GM19043 (cell line): ENCODE measurements around the gene SGCD.

Experiments used
- ATAC-seq: cut with Tn5 transposase; IDR thresholded peaks from one replicate; pipeline ENCODE4 v1.9.1; 2021; ENCODE audit warnings: low read depth; ENCODE audit not compliant: unreplicated experiment

SGCD gene

DNA sequence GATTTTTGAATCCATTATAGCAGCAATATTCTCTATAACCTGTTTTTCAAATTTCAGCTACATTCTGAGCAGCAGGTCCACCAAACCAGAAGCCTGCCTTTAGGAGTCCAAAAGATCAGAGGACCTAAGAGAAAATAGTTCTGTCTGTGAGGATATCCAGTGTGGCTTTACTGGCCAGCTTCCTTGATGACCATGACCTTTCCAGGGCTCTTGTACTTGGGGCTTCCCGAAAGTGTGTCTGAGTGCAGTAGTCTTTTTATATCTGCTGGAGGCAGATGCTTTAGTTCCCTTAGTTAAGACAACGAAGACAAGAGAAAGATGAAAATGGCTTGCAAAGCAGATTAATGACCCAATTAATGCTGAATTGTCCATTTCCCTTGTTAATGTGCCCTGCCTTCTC, 72.4 kb downstream of the SGCD start:
- no peak for ATAC-seq

DNA sequence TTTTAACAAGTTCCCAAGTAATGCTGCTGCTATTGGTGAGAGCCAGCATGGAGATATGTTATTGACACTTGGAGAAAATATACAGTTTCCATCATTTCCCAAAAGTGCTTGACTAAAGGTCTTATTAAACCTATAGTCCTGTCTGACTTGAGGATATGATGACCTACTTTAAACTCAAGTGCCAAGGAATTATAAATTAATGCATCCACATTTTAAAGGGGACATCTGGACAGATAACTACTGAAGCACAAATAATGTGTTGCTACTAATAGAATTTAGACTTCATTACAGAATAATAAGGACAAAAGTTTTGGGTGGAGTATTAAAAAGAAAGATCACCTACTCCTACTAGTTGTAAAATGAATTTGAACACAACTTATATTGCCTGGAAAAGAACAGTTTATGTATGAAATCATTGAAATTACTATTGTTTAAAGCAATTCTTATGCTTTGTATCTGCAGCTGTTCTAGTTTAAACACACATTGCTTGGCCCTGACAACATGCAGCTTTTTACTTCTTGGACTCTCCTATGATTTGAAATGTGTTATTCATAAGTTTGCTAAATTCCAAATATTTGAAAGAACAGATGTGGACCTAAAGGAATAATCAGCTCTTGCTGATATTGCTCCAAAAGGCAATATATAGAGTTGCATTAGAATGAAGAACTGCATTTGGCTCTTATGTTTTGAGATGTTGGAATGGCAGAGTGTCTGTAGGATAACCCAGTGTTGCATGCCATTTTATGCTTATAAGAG, 73.4 kb downstream of the SGCD start:
- no peak for ATAC-seq

DNA sequence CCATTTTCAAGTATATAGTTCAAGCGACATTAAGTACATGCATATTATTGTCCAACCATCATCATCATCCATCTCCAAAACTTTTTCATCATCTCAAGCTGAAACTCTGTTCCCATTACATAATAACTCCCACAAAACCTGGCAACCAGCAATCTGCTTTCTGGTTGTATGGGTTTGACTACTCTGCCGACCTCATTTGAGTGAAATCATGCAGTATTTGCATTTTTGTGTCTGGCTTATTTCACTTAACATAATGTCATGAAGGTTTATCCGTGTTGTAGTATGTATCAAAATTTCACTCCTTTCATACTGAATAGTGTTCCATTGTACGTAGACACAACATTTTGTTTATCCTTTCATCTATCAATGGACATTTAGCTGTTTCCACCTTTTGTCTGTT, 74.8 kb downstream of the SGCD start:
- no peak for ATAC-seq

DNA sequence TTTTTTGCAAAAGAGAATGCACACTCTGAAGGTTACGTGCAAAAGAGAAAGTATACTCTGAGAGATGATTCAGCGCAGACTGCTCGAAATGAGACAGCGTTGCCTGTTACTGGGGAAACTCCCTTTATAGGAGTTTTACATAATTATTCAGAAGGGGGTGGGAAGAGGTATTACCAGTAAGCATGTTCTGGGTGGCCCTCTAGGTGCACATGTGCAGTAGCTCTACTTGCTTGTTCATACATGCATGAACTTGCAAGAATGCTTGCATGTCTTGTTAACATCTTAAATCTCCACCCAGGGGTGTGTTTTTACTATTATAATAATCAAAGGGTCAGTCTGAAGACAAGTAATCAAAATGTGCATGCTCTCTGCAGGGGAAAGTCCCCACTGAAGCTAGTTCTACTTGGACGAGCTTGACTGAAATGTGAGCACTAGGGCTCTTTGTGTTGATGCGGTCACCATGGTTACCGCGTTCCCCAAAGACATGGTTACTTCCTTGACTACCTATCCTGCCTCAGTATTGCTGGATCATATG, 75.5 kb downstream of the SGCD start:
- ATAC-seq, result peak; percentile 97

DNA sequence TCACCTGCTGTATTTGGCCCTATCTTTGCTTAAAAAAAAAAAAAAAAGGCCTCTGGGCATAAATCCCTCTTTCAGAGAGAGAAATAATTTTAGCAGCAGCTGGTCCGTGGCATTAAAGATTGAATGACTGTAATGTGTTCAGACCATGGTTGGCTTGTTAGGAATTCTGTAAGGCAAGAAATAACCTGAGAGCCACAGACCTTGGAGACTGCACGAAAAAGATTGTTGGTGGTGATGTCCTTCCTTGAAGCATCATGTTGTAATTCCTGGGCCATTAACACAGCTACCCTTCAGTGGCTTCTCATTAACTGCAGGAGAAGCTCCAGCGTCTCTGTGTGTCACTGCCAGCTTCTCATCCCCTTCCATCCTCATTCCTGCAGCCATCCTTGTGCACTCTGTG, 79.0 kb downstream of the SGCD start:
- no peak for ATAC-seq

DNA sequence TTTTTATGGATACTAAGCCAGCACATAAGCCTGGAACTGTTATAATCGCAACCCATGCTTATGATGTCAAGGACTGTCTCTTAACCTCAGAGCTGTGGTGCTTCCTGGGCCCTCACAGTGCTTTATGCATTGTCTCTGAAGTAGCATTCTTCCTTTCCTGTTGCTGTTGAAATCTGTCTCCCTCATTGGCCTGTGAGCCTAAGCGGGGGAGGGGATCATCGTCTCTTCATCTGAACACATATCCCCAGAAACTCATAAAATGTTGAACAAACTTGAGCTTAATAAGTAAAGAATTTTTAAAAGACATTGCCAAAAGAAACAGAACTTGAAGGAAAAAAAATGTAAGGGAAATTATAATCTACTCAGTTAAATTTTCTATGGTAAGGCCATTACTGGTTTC, 80.3 kb downstream of the SGCD start:
- no peak for ATAC-seq

DNA sequence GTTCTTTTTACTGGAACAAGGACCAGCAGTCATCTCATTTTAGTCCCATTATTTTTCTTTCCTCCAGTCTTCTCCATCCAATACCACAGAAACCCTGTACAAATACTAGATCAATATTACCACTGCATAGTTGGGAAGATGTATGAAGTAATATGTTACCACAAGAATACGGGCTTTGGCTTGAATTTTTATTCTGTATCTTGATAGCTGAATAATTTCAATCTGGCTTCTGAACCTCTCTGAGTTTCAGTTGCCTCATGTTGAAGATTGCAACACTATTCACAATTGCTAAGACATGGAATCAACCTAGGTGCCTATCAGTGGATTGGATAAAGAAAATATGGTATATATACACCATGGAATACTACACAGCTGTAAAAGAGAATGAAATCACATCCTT, 82.9 kb downstream of the SGCD start:
- ATAC-seq, result no peak

DNA sequence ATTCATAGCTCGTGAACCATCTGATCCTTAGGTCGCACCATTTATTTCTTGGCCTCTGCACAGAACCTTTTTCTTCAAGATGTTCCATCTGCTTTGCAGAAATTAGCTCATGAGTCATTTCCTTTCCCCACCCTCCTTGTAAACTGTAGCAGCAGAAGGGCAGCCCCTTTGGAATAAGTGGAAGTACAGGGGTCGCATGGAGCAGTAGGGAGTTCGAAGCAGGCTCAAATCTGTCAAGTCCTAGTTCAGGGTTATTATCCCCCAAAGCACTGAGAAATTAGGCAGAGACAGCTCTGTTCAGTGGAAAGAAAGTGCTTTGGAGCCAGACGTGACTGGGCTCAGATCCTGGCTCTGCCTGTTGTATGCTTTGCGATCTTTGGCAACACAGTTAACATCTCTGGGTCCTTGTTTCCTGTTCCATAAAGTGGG, 84.2 kb downstream of the SGCD start:
- no peak for ATAC-seq

DNA sequence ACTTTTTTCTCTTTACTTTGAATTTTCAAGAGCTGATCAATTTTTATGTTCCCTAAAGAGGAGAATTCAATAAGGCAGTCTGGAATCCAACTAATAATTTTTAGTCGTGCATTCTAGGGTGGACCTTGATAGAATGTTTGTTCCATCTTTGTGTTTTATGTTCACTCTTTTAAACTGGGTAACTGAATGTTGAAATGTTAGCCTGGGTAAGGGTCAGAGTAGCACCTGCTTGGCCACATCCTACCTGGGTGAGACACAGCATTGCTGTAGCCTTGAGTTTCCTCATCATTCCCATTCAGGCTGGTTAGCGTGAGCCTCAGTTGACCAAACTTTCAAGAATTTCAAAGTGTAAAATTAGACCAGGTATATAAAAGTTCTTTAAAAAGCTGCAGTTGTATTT, 85.0 kb downstream of the SGCD start:
- no peak for ATAC-seq

DNA sequence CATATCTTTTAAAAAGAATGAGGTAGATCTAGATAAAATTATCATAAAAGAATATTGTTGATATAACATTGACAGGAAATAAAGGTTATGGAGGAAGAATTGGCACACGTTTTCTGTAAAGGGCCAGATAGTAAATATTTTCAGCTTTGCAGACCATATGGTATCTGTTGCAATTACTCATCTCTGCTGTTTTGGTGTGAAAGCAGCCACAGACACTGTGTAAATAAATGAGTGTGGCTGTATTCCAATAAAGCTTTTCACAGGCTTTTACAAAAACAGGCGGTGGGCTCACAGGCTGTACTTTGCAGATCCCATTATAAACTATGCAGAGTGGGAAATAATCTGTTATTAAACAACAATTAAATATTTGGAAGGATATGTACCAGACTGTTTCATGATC, 87.4 kb downstream of the SGCD start:
- no peak for ATAC-seq

DNA sequence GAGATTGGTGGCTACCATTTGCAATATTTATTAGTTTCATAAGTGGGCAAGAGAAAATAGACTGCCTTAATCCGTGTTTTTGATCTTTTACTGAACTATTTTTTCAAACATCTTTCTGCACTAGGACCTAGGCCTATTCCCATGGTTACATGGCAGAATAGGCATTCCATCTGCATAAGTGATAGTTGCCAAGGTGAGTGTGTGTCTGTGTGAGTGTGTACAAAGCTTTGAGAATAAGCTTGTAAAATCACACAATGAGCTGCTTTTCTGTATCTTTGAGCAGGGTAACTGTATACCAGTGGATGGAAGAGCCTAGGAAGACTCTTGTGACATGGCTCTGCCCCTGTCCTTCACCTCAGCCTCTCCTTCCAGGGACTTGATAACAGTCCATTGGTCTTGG, 92.7 kb downstream of the SGCD start:
- ATAC-seq, result no peak

DNA sequence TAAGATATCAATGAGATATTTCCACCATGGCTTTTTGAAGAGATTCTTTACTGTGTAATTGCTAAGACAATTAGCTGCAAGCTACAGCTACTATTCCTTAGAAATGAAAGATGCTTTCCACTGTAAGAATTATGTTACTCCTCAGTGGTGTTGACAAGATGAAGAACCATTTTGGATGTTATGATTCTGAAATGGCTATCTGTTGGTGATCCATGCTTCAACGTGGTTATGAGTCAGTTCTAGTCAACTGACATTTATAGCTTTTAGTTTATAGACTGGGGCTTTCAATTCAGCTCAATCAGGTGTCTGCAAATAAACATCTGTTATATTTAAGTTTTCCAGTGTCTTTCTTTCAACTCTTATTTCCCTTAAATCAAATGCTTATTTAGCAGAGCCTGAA, 93.7 kb downstream of the SGCD start:
- ATAC-seq, result no peak

DNA sequence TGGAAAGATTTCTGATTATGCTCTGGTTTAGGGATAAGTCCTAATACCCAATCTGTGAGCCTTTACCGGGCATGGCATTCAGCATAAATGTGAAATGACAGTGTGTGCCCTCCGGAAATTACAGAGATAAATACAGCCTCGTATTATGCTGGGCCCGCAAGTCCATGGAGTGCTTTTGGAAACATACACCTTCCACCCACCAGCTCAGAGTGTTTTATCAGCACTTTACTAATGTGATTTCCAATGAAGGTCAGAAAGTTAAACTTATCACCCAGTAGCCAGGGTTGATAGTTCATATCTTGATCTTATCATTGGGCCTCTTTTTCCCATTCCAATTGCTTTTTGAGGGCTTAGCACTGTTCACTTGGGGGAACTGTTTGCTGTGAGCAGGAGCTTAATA, 94.8 kb downstream of the SGCD start:
- no peak for ATAC-seq

DNA sequence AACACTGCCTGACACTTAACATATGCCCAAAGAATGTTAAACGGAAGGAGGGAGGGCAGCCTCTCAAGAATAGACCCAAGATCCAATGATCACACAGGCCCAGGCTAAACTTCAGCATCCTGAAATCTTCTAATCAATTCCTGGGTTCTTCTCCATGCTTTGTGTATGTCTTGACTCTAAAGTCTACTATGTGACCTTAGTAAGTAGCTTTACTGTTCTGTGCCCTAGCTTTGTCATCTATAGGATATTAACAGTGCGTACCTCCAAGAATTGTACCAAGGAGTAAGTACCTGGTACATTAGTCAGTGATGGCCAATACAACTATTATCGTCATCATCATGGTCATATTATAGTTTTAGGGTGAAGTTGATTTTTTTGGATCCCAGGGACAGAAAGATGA, 96.6 kb downstream of the SGCD start:
- no peak for ATAC-seq

DNA sequence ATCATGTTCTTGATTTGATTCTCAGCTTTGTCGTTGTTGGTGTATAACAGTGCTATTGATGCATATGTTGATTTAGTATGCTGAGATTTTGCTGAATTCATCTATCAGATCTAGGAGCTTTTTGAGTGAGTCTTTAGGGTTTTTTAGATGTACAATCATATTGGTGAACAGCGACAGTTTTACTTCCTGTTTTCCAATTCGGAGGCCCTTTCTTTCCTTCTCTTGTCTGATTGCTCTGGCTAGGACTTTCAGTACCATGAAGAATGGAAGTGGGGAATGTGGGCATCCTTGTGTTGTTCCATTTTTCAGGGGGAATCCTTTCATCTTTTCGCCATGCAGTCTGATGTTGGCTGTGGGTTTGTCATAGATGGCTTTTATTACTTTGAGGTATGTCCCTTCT, 100.4 kb downstream of the SGCD start:
- no peak for ATAC-seq

DNA sequence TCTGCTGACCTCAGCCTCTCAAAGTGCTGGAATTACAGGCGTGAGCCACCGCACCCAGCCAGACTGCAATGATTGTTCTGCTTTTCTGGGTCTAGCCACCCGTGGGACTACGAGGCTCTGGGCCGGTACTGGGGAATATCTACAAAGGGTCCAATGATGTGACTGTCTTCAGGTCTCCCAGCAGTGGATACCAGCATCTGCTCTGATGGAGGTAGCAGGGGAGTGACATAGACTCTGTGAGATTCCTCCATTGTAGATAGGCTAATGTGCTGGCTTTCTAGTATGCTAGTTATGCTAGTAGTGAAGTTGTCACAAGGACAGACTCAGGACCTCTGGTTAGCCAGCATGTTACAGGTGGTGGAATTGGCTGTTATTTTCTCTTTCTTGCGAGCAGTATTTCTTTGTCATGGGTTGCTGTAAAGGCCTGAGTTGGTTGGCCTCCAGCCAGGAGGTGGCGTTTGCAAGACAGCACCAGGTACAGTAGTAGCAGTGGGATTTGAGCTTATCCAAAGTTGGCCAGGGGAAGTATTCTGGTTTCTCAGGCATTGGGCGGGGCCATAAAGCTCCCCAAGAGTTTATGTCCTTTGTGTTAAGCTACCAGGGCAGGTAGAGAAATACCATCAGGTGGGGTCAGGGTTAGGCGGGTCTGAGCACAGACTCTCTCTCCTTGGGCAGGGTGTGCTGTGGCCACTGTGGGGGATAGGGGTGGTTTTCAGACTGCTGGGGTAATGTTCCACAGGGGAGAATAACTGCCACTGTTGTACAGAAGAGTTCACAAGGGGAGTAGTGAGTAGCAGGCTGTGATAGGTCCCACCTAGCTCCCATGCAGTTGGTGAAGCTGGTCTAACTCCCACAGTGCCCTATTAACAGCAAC, 105.2 kb downstream of the SGCD start:
- no peak for ATAC-seq

DNA sequence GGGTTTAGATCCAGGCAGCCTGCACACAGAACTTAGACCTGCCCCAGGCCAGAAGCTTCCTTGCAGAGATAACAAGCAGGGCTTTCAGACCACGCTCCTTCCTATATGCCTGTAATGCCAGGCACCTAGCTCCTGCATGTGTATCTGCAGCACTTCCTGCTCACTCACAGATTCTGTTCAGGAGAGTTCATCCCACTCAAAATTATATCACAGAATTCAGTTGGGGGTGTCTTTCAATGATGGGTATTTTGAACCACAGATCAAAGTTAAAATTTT, 105.8 kb downstream of the SGCD start:
- ATAC-seq, result no peak

DNA sequence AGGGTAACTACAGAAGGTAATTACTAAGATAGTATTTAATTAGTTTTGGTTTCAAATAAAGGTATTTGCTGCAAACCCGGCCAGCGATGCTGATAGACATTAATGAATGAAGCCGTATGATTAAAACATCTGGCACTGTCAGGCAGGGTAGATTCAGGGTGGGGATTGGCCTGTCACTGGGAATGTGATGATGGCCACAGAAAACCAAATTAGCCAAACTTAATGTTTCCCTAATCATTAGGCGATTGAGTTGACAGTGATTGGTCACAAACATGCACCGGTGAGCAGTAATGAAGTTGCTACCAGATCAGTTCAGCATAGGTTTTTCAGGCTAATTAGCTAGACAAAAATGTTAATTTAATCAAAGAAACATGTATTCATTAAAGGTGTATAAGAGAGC, 107.5 kb downstream of the SGCD start:
- ATAC-seq, result no peak

DNA sequence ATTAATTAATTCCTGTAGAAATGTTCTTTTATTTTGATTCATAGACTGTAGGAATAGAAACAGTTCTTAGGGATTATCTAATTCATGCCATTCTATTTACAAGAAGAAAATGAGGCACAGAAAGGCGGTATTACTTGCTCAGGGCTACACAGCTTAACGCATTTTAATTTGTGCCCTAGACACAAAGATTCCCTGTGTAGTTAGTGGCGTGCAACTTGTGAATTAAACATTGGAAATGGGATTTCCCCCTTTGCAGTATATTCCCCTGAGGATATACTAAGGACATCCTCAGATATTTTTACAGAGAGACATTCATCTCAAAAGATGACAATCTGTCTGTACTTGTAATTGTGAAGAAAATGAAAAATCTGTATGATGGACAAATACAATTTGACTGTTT, 108.1 kb downstream of the SGCD start:
- no peak for ATAC-seq

DNA sequence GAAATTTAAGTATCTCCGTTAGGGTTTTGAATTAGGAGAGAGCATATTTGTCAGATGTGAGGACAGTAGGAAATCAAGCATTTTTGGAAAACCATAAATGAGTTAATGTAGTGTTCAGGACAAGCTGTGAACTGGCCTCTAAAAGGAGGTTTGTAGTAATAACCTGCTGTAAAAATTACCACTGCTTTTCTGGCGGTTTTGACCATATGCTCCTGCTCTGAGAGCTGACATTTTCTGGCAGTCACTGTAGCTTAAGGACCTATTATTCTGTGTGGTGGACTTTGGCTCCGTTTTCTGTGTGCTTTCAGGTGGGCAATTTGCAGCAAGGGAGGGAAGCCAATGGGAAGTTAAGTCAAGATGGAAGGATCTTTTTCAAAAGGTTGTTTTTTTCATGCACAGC, 111.1 kb downstream of the SGCD start:
- ATAC-seq, result no peak

DNA sequence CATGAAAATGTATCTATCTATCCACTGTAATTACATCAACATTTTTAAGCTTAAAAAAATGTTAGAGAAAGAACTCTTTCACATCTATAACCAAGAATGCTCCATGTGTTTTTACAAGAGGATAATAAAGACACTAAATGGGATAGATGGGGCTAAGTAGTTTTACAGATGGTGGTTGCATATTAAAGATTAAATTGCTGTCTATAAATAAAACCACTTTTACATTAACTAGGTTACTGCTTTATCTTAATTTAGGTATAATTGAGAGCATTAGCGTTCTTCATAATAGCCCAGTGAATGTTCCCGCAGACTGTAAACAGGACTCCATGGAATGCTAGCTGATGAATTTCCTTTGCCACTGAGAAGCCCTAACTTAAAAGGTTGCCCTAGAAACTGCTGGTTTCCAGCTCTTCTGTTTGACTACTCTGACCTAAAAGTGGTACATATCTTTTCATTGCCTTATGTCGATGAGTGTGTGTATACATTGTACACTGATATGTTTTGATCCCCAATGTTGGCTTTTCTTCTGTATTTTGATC, 117.9 kb downstream of the SGCD start:
- no peak for ATAC-seq

DNA sequence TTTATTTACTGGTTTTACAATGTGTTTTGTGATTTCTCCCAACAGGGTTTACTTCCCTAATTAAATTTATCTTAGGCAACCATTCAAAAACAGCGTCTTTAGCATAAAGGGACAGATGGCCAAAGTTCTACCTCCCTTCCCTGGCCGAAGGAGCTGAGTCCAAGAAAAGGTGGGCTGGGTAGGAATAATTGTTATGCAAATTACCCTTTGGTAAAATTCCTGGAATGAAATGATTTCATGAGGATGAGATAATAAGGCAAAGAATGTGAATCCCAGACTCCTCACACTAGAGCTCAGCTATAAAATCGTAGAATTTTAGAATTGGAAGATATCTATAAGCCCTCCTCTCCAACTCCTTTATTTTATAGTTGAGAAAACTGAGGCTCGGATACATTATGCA, 119.6 kb downstream of the SGCD start:
- no peak for ATAC-seq
